Measurements from ENCODE around the gene JOSD1.

The JOSD1 gene

GRCh38 chr22:38700789-38701628 is at the start of gene JOSD1:
TSS of gene JOSD1 (minus strand) at chr22:38700943. CDS start at chr22:38699987, 956 bp downstream.
- Histone ChIP-seq H3K36me3 (ENCODE audit: control insufficient read depth in 1 of 2, insufficient read depth in 2 of 2, low read length in 2 of 2) (no peaks in the 10 kb centered on the region), H3K27ac (ENCODE audit: low read depth, low read length) (peak within 1 kb of the TSS; percentile 97), H3K9me3 (ENCODE audit: control insufficient read depth in 1 of 2, low read length in 2 of 2) (no peaks in the 10 kb centered on the region), H3K4me3 (ENCODE audit: low read depth in 1 of 2, low read length in 2 of 2) (peak within 1 kb of the TSS; percentile 72 to 75), H3K4me1 (ENCODE audit: control insufficient read depth in 1 of 2, insufficient read depth in 2 of 2, low read length in 2 of 2) (peaks cover 49 to 50% of the 10 kb centered on the region in 2 donors), H3K27me3 (ENCODE audit: control insufficient read depth in 1 of 2, insufficient read depth in 2 of 2, low read length in 2 of 2) (no peaks in the 10 kb centered on the region), H3K9ac (ENCODE audit: low read depth in 1 of 2, low read length in 2 of 2) (peak within 1 kb of the TSS; percentile 97 to 98)

- no peaks in the 10 kb centered on the region for H3K9me3 ChIP-seq (ENCODE audit: control insufficient read depth in 1 of 2, low read length in 2 of 2)
- no peak overlapping the region for H3K27ac ChIP-seq (ENCODE audit: low read depth, low read length)
- peaks cover 41 to 71% of the 10 kb centered on the region in 2 donors for H3K36me3 ChIP-seq (ENCODE audit: control insufficient read depth in 1 of 2, insufficient read depth in 2 of 2, low read length in 2 of 2)
These were observed 49.4 kb upstream of the JOSD1 start for GRCh38 chr22:38750104-38750503.

DNA sequence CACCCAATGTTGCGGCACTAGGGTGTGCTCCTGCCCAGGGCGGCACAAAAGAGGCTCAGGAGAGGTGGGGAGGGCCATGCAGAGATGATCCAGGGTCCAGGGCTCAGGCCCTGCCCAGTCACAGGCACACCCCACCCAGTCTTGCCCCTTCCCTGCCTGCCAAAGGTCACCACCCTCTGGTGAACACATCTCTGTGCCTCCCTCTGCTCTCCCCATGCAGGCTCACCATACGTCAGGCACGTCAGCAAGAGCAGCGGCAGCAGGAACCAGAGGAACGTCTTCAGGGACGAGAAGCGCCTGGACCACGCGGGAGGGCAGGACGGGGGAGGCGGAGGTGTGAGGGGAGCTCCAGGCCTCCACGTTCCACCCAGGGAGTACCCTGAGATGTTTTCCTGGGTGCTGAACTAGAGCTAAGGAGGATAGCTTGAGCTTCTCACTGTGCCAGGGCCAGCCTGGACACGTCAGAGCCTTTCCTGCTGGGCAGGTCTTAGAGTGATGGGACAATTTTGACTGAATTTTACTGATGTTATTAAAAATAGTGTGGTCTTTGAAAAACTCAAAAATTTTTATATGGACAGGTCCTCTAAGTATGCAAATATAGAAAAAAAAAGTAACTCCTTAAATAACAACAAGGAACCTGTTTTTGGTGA is 47.9 kb upstream of the JOSD1 start:
- H3K27ac ChIP-seq (ENCODE audit: low read depth, low read length), result no peak overlapping the region
- no peaks in the 10 kb centered on the region for H3K27me3 ChIP-seq (ENCODE audit: control insufficient read depth in 1 of 2, insufficient read depth in 2 of 2, low read length in 2 of 2)
- H3K4me1 ChIP-seq (ENCODE audit: control insufficient read depth in 1 of 2, insufficient read depth in 2 of 2, low read length in 2 of 2), result peaks cover 21 to 28% of the 10 kb centered on the region in 2 donors
- no peak overlapping the region for H3K4me3 ChIP-seq (ENCODE audit: low read depth in 1 of 2, low read length in 2 of 2)
- H3K9ac ChIP-seq (ENCODE audit: low read depth in 1 of 2, low read length in 2 of 2), result no peak overlapping the region
- H3K9me3 ChIP-seq (ENCODE audit: control insufficient read depth in 1 of 2, low read length in 2 of 2), result no peaks in the 10 kb centered on the region
- H3K36me3 ChIP-seq (ENCODE audit: control insufficient read depth in 1 of 2, insufficient read depth in 2 of 2, low read length in 2 of 2), result peaks cover 48 to 84% of the 10 kb centered on the region in 2 donors

More at GRCh38 chr22:38750104-38750503, 49.4 kb upstream of the JOSD1 start:
- Histone ChIP-seq H3K4me1 (ENCODE audit: control insufficient read depth in 1 of 2, insufficient read depth in 2 of 2, low read length in 2 of 2) (peaks cover 29 to 36% of the 10 kb centered on the region in 2 donors), H3K4me3 (ENCODE audit: low read depth in 1 of 2, low read length in 2 of 2) (no peak overlapping the region), H3K27me3 (ENCODE audit: control insufficient read depth in 1 of 2, insufficient read depth in 2 of 2, low read length in 2 of 2) (no peaks in the 10 kb centered on the region), H3K9ac (ENCODE audit: low read depth in 1 of 2, low read length in 2 of 2) (no peak overlapping the region)

DNA sequence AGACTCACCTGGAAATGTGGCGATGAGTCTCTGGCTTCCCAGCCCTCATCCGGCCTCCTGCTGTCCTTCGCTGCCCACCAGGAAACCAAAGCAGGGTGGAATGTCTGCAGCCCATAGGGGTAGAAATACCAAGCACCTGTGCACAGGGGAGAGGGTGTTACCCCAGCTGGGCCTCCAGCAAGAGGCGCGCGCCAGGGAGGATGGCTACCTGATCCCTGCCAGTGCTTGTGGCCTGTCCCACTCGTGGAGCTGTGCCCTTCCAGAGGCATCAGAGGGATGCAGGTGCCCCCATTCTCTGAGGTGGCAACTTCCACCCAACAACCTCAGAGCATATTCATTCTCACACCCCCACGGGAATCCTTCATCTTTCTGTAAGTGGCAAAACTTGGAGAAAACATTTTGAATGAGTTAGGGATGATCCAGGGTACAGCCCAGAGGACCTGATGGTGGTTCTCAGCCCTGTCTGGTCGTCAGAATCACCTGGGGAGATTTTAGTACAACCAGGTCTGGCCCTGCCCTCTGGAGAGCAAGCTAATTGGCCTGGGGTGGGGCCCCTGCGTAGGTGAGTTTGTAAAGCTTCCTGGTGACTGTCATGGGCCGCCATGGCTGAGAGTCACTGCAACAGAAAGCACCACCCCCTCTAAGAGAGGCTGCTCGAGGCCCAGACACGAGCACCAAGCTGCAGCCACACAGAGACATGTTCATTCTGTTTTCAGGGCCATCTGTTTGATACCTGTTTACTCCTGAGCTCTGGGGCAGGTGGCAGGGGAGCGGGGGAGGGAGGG is 45.1 kb upstream of the JOSD1 start:
- Histone ChIP-seq H3K27me3 (ENCODE audit: control insufficient read depth in 1 of 2, insufficient read depth in 2 of 2, low read length in 2 of 2) (no peaks in the 10 kb centered on the region), H3K9ac (ENCODE audit: low read depth in 1 of 2, low read length in 2 of 2) (no peak overlapping the region), H3K4me3 (ENCODE audit: low read depth in 1 of 2, low read length in 2 of 2) (no peak overlapping the region), H3K27ac (ENCODE audit: low read depth, low read length) (no peak overlapping the region), H3K4me1 (ENCODE audit: control insufficient read depth in 1 of 2, insufficient read depth in 2 of 2, low read length in 2 of 2) (peaks cover 5 to 11% of the 10 kb centered on the region in 2 donors), H3K36me3 (ENCODE audit: control insufficient read depth in 1 of 2, insufficient read depth in 2 of 2, low read length in 2 of 2) (peaks cover 49 to 92% of the 10 kb centered on the region in 2 donors), H3K9me3 (ENCODE audit: control insufficient read depth in 1 of 2, low read length in 2 of 2) (no peaks in the 10 kb centered on the region)

- peaks cover 50 to 92% of the 10 kb centered on the region in 2 donors for H3K36me3 ChIP-seq (ENCODE audit: control insufficient read depth in 1 of 2, insufficient read depth in 2 of 2, low read length in 2 of 2)
- no peaks in the 10 kb centered on the region for H3K27me3 ChIP-seq (ENCODE audit: control insufficient read depth in 1 of 2, insufficient read depth in 2 of 2, low read length in 2 of 2)
- no peak overlapping the region for H3K27ac ChIP-seq (ENCODE audit: low read depth, low read length)
- peaks cover 0 to 6% of the 10 kb centered on the region in 2 donors for H3K4me1 ChIP-seq (ENCODE audit: control insufficient read depth in 1 of 2, insufficient read depth in 2 of 2, low read length in 2 of 2)
- H3K9me3 ChIP-seq (ENCODE audit: control insufficient read depth in 1 of 2, low read length in 2 of 2), result no peaks in the 10 kb centered on the region
- H3K4me3 ChIP-seq (ENCODE audit: low read depth in 1 of 2, low read length in 2 of 2), result no peak overlapping the region
- H3K9ac ChIP-seq (ENCODE audit: low read depth in 1 of 2, low read length in 2 of 2), result no peak overlapping the region
These were observed 44.2 kb upstream of the JOSD1 start for GRCh38 chr22:38744981-38745380.

DNA sequence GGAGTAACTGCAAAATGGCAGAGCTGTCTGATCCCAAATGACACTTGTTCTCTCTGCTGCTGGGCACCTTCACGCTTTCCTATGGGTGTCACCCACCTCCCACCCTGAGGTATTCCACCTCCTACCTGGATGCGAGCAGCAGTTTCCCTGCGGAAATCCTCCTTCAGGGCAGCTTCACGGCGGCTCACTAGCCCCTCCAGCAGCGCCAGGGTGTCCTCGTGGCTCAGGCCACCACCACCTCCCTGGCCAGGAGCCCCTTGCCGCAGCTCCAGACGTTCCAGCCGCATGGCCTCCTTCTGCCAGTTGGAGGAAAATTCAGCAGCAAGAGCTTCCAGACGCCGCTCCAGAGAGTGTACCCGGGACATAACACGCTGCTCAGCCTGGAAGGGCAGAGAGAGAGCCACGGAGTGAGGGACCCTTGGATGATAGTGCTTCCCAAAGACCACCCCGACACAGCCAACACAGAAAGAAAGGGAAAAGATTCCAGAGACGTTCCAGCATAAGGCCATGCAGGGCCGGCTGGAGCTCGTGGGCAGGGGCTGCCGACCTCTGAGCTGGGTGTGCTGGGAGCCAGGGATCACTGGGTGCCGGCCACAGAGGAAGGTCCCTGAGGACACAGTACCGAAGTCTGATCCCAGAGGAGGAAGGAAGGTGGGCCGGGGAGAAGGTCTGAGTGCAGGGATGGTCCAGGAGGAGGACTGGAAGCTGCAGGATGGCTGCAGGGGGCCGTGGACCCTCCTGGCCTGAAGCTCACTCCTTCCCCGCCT is 41.6 kb upstream of the JOSD1 start:
- H3K4me1 ChIP-seq (ENCODE audit: control insufficient read depth in 1 of 2, insufficient read depth in 2 of 2, low read length in 2 of 2), result peaks cover 0 to 6% of the 10 kb centered on the region in 2 donors
- no peaks in the 10 kb centered on the region for H3K9me3 ChIP-seq (ENCODE audit: control insufficient read depth in 1 of 2, low read length in 2 of 2)
- H3K36me3 ChIP-seq (ENCODE audit: control insufficient read depth in 1 of 2, insufficient read depth in 2 of 2, low read length in 2 of 2), result peaks cover 58 to 94% of the 10 kb centered on the region in 2 donors
- no peak overlapping the region for H3K9ac ChIP-seq (ENCODE audit: low read depth in 1 of 2, low read length in 2 of 2)
- no peaks in the 10 kb centered on the region for H3K27me3 ChIP-seq (ENCODE audit: control insufficient read depth in 1 of 2, insufficient read depth in 2 of 2, low read length in 2 of 2)
- no peak overlapping the region for H3K4me3 ChIP-seq (ENCODE audit: low read depth in 1 of 2, low read length in 2 of 2)
- H3K27ac ChIP-seq (ENCODE audit: low read depth, low read length), result no peak overlapping the region

DNA sequence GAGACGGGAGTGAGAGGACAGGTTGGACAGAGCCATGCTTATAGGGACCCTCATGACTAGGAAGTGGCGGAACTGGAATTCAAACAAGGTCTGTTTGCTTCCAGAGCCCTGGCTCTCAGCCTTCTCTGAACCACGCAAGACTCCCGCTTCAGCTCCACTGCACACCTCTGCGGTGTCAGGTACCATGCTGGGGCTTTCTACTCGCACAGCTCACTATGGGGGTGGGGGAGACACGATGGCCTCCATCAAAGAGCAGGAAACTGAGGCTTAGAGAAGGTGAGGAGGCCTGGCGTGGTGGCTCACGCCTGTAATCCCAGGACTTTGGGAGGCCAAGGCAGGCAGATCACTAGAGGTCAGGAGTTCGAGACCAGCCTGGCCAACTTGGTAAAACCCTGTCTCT is 40.8 kb upstream of the JOSD1 start:
- Histone ChIP-seq H3K9ac (ENCODE audit: low read depth in 1 of 2, low read length in 2 of 2) (no peak overlapping the region), H3K36me3 (ENCODE audit: control insufficient read depth in 1 of 2, insufficient read depth in 2 of 2, low read length in 2 of 2) (peaks cover 60 to 99% of the 10 kb centered on the region in 2 donors), H3K27ac (ENCODE audit: low read depth, low read length) (no peak overlapping the region)

GRCh38 chr22:38741166-38741565 is 40.4 kb upstream of the JOSD1 start:
- Histone ChIP-seq H3K9ac (ENCODE audit: low read depth in 1 of 2, low read length in 2 of 2) (no peak overlapping the region), H3K4me1 (ENCODE audit: control insufficient read depth in 1 of 2, insufficient read depth in 2 of 2, low read length in 2 of 2) (peaks cover 0 to 3% of the 10 kb centered on the region in 2 donors), H3K9me3 (ENCODE audit: control insufficient read depth in 1 of 2, low read length in 2 of 2) (no peaks in the 10 kb centered on the region), H3K27me3 (ENCODE audit: control insufficient read depth in 1 of 2, insufficient read depth in 2 of 2, low read length in 2 of 2) (no peaks in the 10 kb centered on the region), H3K27ac (ENCODE audit: low read depth, low read length) (no peak overlapping the region), H3K4me3 (ENCODE audit: low read depth in 1 of 2, low read length in 2 of 2) (no peak overlapping the region), H3K36me3 (ENCODE audit: control insufficient read depth in 1 of 2, insufficient read depth in 2 of 2, low read length in 2 of 2) (peaks cover 64 to 100% of the 10 kb centered on the region in 2 donors)

More for the DNA sequence above, 40.8 kb upstream of the JOSD1 start:
- no peaks in the 10 kb centered on the region for H3K9me3 ChIP-seq (ENCODE audit: control insufficient read depth in 1 of 2, low read length in 2 of 2)
- no peaks in the 10 kb centered on the region for H3K27me3 ChIP-seq (ENCODE audit: control insufficient read depth in 1 of 2, insufficient read depth in 2 of 2, low read length in 2 of 2)
- no peak overlapping the region for H3K4me3 ChIP-seq (ENCODE audit: low read depth in 1 of 2, low read length in 2 of 2)
- H3K4me1 ChIP-seq (ENCODE audit: control insufficient read depth in 1 of 2, insufficient read depth in 2 of 2, low read length in 2 of 2), result peaks cover 0 to 6% of the 10 kb centered on the region in 2 donors

GRCh38 chr22:38740754-38741153 is 40.0 kb upstream of the JOSD1 start:
- Histone ChIP-seq H3K9ac (ENCODE audit: low read depth in 1 of 2, low read length in 2 of 2) (no peak overlapping the region), H3K4me1 (ENCODE audit: control insufficient read depth in 1 of 2, insufficient read depth in 2 of 2, low read length in 2 of 2) (no peaks in the 10 kb centered on the region), H3K9me3 (ENCODE audit: control insufficient read depth in 1 of 2, low read length in 2 of 2) (no peaks in the 10 kb centered on the region), H3K36me3 (ENCODE audit: control insufficient read depth in 1 of 2, insufficient read depth in 2 of 2, low read length in 2 of 2) (peaks cover 65 to 100% of the 10 kb centered on the region in 2 donors), H3K27ac (ENCODE audit: low read depth, low read length) (no peak overlapping the region), H3K4me3 (ENCODE audit: low read depth in 1 of 2, low read length in 2 of 2) (no peak overlapping the region), H3K27me3 (ENCODE audit: control insufficient read depth in 1 of 2, insufficient read depth in 2 of 2, low read length in 2 of 2) (no peaks in the 10 kb centered on the region)
